OCI-LY7 (cell line): ENCODE measurements around the gene CFAP68. TPM values are rescaled to one million over a fixed set of nuclear protein-coding genes. Genes with fewer than 3 reads are reported as not detected.

Experiments
- BruUV-seq: library from RNA; stranded (reverse); fragments of 400-500 nt; replicated peaks from 2 replicates; lab custom pipeline; 2021; lab: Mats Ljungman, UMichigan
- CTCF ChIA-PET: fragments of 300-600 bp; sonication (Branson Sonifier 250); formaldehyde crosslinking; loops from one replicate; lab custom pipeline; 2022; ENCODE audit warnings: antibody characterized with exemption; ENCODE audit not compliant: unreplicated experiment; lab: Charles Lee
- POLR2A ChIA-PET: fragments of 300-600 bp; sonication (Branson Sonifier 250); formaldehyde crosslinking; loops from one replicate; lab custom pipeline; 2022; ENCODE audit warnings: antibody characterized with exemption; lab: Charles Lee
- DNase-seq: peaks from one replicate; pipeline ENCODE4 v3.0.0-alpha.2; 2015; ENCODE audit warnings: low spot score
- H2AFZ ChIP-seq: fragments of 200-600 bp; sonication (generic), shearing (Covaris generic); 2 replicates; pipeline ENCODE4 v1.6.1; 2014; ENCODE audit warnings: mild to moderate bottlenecking, antibody characterized with exemption, low read length, moderate library complexity
- H3K27ac ChIP-seq: fragments of 200-600 bp; sonication (generic); 2 replicates; pipeline ENCODE4 v1.5.1; 2014; ENCODE audit warnings: mixed run types, low read depth, mild to moderate bottlenecking, moderate library complexity, low read length, inconsistent platforms; ENCODE audit not compliant: poor library complexity, severe bottlenecking
- H3K36me3 ChIP-seq: fragments of 200-600 bp; sonication (generic); 2 replicates; pipeline ENCODE4 v1.6.1; 2014; ENCODE audit warnings: mild to moderate bottlenecking, antibody characterized with exemption, low read length, moderate library complexity, mixed read lengths; ENCODE audit not compliant: insufficient read depth
- H3K4me1 ChIP-seq: fragments of 200-600 bp; sonication (generic); 2 replicates; pipeline ENCODE4 v1.5.1; 2014; ENCODE audit warnings: mild to moderate bottlenecking, low read length; ENCODE audit not compliant: insufficient read depth, poor library complexity, severe bottlenecking
- H3K4me2 ChIP-seq: fragments of 200-600 bp; sonication (generic); 2 replicates; pipeline ENCODE4 v1.6.1; 2014; ENCODE audit warnings: mild to moderate bottlenecking, low read length
- H3K4me3 ChIP-seq: fragments of 200-600 bp; sonication (generic); 2 replicates; pipeline ENCODE4 v1.5.1; 2014; ENCODE audit warnings: mild to moderate bottlenecking, low read depth, low read length; ENCODE audit not compliant: poor library complexity, severe bottlenecking
- H3K79me2 ChIP-seq: fragments of 200-600 bp; sonication (generic); 2 replicates; pipeline ENCODE4 v1.6.1; 2016; ENCODE audit warnings: low read depth, mild to moderate bottlenecking, low read length, moderate library complexity, mixed read lengths; ENCODE audit not compliant: insufficient read depth
- H3K9me2 ChIP-seq: fragments of 200-600 bp; sonication (generic); 2 replicates; pipeline ENCODE4 v1.6.1; 2016; ENCODE audit warnings: mild to moderate bottlenecking, low read length, mixed read lengths; ENCODE audit not compliant: insufficient read depth
- H3K9me3 ChIP-seq: fragments of 200-600 bp; sonication (generic); 2 replicates; pipeline ENCODE4 v1.6.1; 2014; ENCODE audit warnings: mild to moderate bottlenecking, mixed run types, low read length, mixed read lengths
- H4K20me1 ChIP-seq: fragments of 200-600 bp; sonication (generic); 2 replicates; pipeline ENCODE4 v1.6.1; 2014; ENCODE audit warnings: mild to moderate bottlenecking, antibody characterized with exemption, low read length, moderate library complexity, mixed read lengths; ENCODE audit not compliant: insufficient read depth
- EZH2phosphoT487 ChIP-seq: fragments of 200-600 bp; sonication (generic); IDR thresholded peaks from 2 replicates; pipeline ENCODE4 v1.6.1; 2018; ENCODE audit warnings: low read depth, borderline replicate concordance, mild to moderate bottlenecking, mixed run types, antibody characterized with exemption, low read length, moderate library complexity, mixed read lengths
- intact Hi-C: fragments of 100-400 bp; cut with micrococcal nuclease; formaldehyde crosslinking; loops from one replicate; pipeline ENCODE4 v1.10.0; 2022; ENCODE audit not compliant: unreplicated experiment
- total RNA-seq, 2 experiments: library from RNA; depleted of rRNA in 1 of 2; stranded (reverse); fragments of >200 nt in 1 of 2; shearing (Covaris generic) in 1 of 2; gene quantifications; 2 replicates each; pipeline ENCODE4 v1.2.3, GENCODE V29; 2014 to 2022
- TF ChIP-seq, protein P1 (sequence below): fragments of 200-600 bp; sonication (generic); conservative IDR thresholded peaks from 2 replicates; pipeline ENCODE4 v1.5.1; 2014; ENCODE audit warnings: mild to moderate bottlenecking, antibody characterized with exemption, low read length, moderate library complexity, mixed read lengths

The CFAP68 gene
- total RNA-seq, 2 experiments from 2014 or later = 17.3 to 22.4 TPM

DNA sequence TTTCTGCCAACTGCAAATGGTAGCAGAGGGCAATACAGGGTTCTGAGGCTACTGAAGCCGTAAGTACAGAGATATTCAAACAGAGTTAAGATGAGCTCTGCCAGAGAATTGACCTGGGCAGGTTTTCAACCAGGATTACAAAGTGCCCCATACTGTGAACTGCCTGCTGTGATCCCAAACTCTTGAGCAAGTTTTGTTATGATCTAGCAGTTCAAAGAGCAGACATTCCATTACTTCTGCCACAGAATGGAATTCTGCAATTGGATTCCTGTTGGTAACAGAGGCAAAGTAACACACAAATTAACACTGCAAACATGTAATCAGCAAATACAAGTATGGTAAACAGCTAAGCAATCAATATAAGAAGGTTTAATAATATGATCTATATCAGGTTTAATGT is 39.2 kb upstream of the CFAP68 start:
- Histone ChIP-seq H3K4me3 (no peak overlapping the region), H3K79me2 (no peaks in the 10 kb centered on the region), H3K4me1 (no peaks in the 10 kb centered on the region), H3K27ac (no peak overlapping the region), H3K4me2 (no peak overlapping the region), H3K36me3 (peaks cover 18% of the 10 kb centered on the region; the same call in 1 of the 2 replicates), H3K9me3 (no peaks in the 10 kb centered on the region), H3K9me2 (no peaks in the 10 kb centered on the region), H2AFZ (no peak overlapping the region), H4K20me1 (no peaks in the 10 kb centered on the region)
- ChIA-PET CTCF (interaction anchor here (0.6 kb wide), 1 partner anchor 253 kb away, joined by 3 read pairs; no protein-coding TSS in a partner anchor), POLR2A (interaction anchor here (0.6 kb wide), 1 partner anchor 51 kb away, joined by 3 read pairs; no protein-coding TSS in a partner anchor)
- BruUV-seq = no TSS peak
- no peak for DNase-seq
- TF ChIP-seq, protein P1, sequence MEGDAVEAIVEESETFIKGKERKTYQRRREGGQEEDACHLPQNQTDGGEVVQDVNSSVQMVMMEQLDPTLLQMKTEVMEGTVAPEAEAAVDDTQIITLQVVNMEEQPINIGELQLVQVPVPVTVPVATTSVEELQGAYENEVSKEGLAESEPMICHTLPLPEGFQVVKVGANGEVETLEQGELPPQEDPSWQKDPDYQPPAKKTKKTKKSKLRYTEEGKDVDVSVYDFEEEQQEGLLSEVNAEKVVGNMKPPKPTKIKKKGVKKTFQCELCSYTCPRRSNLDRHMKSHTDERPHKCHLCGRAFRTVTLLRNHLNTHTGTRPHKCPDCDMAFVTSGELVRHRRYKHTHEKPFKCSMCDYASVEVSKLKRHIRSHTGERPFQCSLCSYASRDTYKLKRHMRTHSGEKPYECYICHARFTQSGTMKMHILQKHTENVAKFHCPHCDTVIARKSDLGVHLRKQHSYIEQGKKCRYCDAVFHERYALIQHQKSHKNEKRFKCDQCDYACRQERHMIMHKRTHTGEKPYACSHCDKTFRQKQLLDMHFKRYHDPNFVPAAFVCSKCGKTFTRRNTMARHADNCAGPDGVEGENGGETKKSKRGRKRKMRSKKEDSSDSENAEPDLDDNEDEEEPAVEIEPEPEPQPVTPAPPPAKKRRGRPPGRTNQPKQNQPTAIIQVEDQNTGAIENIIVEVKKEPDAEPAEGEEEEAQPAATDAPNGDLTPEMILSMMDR = no peak
- TF ChIP-seq EZH2phosphoT487 = no peak
- intact Hi-C loops = loop anchor here (2.0 kb wide), 1 partner anchor 385 kb away; no protein-coding TSS in a partner anchor

DNA sequence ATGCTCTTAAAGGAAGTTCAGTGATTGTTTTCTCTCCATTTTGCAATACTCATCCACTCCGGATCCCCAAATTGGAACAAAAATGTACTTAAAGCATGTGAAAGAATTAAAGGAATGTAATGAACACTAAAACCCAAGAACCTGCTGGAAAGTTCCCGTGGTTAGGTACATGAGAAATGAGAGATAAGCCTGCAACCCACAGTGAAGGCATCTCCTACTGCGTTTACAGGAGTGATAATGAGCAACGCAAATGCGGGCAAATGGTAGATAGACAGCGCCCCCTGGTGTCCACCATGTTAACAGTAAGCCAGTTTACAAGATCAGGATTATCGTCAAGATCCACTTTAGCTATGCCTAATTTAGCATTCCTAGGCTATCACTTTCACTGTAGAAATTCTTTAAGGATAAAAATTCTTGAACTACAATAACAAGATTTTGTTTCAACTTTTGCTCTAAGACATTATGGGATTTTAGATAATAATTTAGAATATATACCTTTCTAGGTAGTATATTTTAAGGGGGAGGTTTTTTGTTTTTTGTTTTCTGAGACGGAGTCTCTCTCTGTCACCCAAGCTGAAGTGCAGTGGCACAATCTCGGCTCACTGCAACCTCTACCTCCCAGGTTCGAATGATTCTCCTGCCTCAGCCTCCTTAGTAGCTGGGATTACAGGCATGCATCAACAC is 37.8 kb upstream of the CFAP68 start:
- intact Hi-C loops = loop anchor here (1.0 to 2.0 kb wide), 5 partner anchors 64 to 387 kb away; partner anchors contain the start of gene SIK2
- TF ChIP-seq EZH2phosphoT487 = no peak
- TF ChIP-seq, protein P1 = peak; percentile 98

More for the DNA sequence above, 37.8 kb upstream of the CFAP68 start:
- ChIA-PET POLR2A (interaction anchor here (0.6 to 1.0 kb wide), 3 partner anchors 31 to 275 kb away, joined by 3 to 7 read pairs (median 3); no protein-coding TSS in a partner anchor), CTCF (interaction anchor here (0.6 to 0.7 kb wide), 3 partner anchors 22 to 255 kb away, joined by 3 read pairs; no protein-coding TSS in a partner anchor)
- H3K9me2 ChIP-seq = no peaks in the 10 kb centered on the region
- BruUV-seq = no TSS peak
- H3K27ac ChIP-seq = no peak overlapping the region
- DNase-seq = peak; percentile 85
- no peaks in the 10 kb centered on the region for H3K4me1 ChIP-seq
- no peaks in the 10 kb centered on the region for H4K20me1 ChIP-seq
- no peaks in the 10 kb centered on the region for H3K79me2 ChIP-seq
- H2AFZ ChIP-seq = 0 out of 2 replicates have a peak overlapping the region, but pooled peaks have one; percentile 13
- no peak overlapping the region for H3K4me3 ChIP-seq
- no peak overlapping the region for H3K4me2 ChIP-seq
- no peaks in the 10 kb centered on the region for H3K9me3 ChIP-seq
- H3K36me3 ChIP-seq = peaks cover 14% of the 10 kb centered on the region; the same call in 1 of the 2 replicates
